GM18520 (cell line): Measurements from ENCODE around the gene TAF11L13.
"Not testable (repeated sequence)": the region's sequence is repeated elsewhere in the genome, so short reads cannot be mapped to it uniquely, and the experiment has no call there.

Source experiments
- ATAC-seq: cut with Tn5 transposase; IDR thresholded peaks from one replicate; pipeline ENCODE4 v1.9.1; 2021; ENCODE audit not compliant: unreplicated experiment

Gene TAF11L13

DNA sequence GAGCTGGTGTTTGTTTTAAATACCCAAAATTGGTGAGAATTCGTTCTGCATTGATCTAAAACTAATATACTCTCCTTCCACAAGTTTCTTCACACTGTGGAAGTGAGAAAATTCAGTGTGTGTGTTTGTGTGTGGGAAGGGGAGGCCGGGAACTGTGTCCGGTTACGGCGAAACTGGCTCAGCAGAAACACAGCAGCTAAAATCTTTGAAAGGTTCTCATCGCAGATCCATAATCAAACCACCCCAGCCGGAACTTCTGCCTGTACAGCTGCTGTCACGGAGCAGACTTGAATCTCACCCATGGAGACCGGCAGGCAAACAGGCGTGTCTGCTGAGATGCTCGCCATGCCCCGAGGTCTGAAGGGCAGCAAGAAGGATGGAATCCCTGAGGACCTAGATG lies at the start of gene TAF11L13:
Gene TAF11L13, plus strand, starts transcription at position 301 of the 400 bp plus-strand sequence.
- ATAC-seq = not testable (repeated sequence)

- not testable (repeated sequence) for ATAC-seq
Measured at GRCh38 chr5:17585658-17586057, 46.2 kb upstream of the TAF11L13 start, which contains the start of gene TAF11L7. Gene TAF11L7 (minus strand): TSS chr5:17585758.

- ATAC-seq = not testable (repeated sequence)
Measured at GRCh38 chr5:17590860-17591259, 41.0 kb upstream of the TAF11L13 start, which contains the start of gene TAF11L8. Gene TAF11L8 (minus strand): TSS chr5:17590960.

DNA sequence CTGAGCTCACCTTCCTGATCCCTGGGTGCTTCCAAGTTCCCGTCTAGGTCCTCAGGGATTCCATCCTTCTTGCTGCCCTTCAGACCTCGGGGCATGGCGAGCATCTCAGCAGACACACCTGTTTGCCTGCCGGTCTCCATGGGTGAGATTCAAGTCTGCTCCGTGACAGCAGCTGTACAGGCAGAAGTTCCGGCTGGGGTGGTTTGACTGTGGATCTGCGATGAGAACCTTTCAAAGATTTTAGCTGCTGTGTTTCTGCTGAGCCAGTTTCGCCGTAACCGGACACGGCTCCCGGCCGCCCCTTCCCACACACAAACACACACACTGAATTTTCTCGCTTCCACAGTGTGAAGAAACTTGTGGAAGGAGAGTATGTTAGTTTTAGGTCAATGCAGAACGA lies 37.6 kb upstream of the TAF11L13 start, which contains the start of gene TAF11L9:
Gene TAF11L9, minus strand, starts transcription at position 140 of the 400 bp plus-strand sequence.
- ATAC-seq = not testable (repeated sequence)

DNA sequence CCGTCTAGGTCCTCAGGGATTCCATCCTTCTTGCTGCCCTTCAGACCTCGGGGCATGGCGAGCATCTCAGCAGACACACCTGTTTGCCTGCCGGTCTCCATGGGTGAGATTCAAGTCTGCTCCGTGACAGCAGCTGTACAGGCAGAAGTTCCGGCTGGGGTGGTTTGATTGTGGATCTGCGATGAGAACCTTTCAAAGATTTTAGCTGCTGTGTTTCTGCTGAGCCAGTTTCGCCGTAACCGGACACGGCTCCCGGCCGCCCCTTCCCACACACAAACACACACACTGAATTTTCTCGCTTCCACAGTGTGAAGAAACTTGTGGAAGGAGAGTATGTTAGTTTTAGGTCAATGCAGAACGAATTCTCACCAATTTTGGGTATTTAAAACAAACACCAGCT lies 34.2 kb upstream of the TAF11L13 start, which contains the start of gene TAF11L10:
Gene TAF11L10, minus strand, starts transcription at position 101 of the 400 bp plus-strand sequence.
- not testable (repeated sequence) for ATAC-seq

- ATAC-seq = not testable (repeated sequence)
Measured at GRCh38 chr5:17603880-17604279, 28.0 kb upstream of the TAF11L13 start, which contains the start of gene TAF11L11. Gene TAF11L11 (plus strand): TSS chr5:17604183.

- ATAC-seq = no peak
Measured at GRCh38 chr5:17604951-17605350, 26.9 kb upstream of the TAF11L13 start.

DNA sequence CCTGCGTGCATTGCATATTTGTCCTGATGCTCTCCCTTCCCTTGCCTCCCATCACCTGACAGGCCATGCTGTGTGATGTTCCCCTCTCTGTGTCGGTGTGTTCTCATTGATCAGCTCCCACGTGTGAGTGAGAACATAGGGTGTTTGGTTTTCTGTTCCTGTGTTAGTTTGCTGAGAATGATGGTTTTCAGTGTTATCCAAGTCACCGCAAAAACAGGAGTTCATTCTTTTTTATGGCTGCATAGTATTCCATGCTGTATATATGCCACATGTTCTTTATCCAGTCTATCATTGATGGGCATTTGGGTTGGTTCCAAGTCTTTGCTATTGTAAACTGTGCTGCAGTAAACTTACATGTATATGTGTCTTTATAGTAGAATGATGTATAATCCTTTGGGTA lies 24.4 kb upstream of the TAF11L13 start:
- ATAC-seq = not testable (repeated sequence)

GRCh38 chr5:17610092-17610491 lies 21.8 kb upstream of the TAF11L13 start, which contains the start of gene TAF11L12:
Gene TAF11L12 (plus strand): TSS chr5:17610392.
- ATAC-seq = not testable (repeated sequence)

GRCh38 chr5:17614872-17615605 lies 16.8 kb upstream of the TAF11L13 start:
- ATAC-seq = no peak

- no peak for ATAC-seq
Measured at GRCh38 chr5:17619354-17619753, 12.5 kb upstream of the TAF11L13 start.

GRCh38 chr5:17620627-17621026 lies 11.3 kb upstream of the TAF11L13 start:
- no peak for ATAC-seq

GRCh38 chr5:17625686-17626085 lies 6.2 kb upstream of the TAF11L13 start:
- ATAC-seq = no peak

GRCh38 chr5:17634160-17634559 lies 2.3 kb downstream of the TAF11L13 start, which contains the start of gene TAF11L14:
Gene TAF11L14 (plus strand): TSS chr5:17634460.
- no peak for ATAC-seq

DNA sequence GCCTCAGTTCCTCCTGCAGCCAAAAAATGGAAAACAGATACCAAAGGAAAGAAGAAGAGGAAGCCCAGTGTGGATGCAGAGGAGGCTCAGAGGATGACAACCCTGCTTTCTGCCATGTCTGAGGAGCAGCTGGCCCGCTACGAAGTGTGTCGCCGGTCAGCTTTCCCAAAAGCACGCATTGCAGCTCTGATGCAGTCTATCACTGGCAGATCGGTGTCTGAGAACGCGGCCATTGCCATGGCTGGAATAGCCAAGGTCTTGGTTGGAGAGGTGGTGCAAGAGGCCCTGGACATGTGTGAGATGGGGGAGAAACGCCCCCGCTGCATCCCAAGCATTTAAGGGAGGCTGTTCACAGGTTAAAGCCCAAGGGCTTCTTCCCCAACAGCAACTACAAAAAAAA lies 17.3 kb downstream of the TAF11L13 start:
- ATAC-seq = not testable (repeated sequence)

DNA sequence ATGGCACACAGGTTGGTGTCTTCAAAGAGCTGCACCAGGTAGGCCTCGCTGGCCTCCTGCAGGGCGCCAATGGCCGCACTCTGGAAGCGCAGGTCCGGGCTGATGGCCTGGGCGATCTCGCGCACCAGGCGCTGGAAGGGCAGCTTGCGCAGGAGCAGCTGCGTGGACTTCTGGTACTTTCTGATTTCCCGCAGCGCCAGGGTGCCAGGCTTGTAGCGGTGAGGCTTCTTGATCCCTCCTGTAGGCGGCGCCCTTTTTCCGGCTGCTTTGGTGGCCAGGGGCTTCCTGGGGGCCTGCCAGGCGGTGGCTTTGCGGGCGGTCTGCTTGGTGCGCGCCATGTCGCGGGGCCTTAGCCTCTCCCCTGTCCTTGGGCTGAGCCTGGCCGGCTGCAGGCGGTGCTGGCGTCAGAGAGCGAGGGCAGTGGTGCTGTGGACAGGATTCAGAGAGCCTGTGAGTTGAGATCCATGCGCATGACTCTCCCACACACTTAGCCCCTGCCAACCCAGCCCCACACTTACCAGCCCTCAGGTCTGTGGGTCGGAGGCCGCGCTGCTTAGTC lies 23.4 kb downstream of the TAF11L13 start:
- not testable (repeated sequence) for ATAC-seq

DNA sequence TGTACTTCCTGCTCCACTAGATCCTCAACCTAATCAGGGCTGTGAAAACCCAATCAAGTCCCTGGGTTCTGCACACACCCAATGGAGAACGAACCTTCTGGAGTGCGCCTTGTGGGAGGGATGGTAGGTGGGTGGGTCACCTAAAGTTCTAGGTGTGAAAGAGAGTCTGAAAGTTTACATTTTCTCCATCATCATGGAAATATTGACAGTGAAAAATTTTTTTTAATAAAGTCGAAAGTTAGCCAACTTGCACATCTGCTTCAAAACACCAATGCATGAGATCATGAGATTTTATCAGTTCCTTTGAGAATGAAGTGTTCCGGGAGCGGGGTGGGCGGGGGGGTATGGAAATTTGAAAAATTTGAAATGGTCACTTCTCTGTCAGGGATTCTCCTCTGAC lies 24.0 kb downstream of the TAF11L13 start:
- ATAC-seq = no peak

- no peak for ATAC-seq
Measured at GRCh38 chr5:17663182-17663581, 31.3 kb downstream of the TAF11L13 start.

DNA sequence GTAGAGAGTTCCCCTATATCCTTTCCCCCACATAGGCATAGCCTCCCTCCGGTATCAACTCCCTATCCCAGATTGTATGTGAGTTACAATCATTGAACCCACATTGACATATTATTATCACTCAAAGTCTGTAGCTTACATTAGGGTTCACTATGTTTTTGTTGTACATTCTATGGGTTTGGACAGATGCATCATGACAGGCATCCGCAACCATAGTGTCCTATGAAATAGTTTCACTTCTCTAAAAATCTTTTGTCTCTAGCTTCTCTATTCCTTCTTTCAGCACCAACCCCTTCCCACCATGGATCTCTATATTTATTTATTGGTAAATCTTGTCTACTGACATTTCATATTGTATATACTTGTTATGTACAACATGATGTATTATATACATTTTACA lies 33.9 kb downstream of the TAF11L13 start:
- no peak for ATAC-seq

- ATAC-seq = no peak
Measured at GRCh38 chr5:17666726-17667235, 34.9 kb downstream of the TAF11L13 start.

- ATAC-seq = no peak
Measured at GRCh38 chr5:17670353-17670752, 38.5 kb downstream of the TAF11L13 start.
